ENCODE results near the gene GALP. TPM values are rescaled to one million over a fixed set of nuclear protein-coding genes. Genes with fewer than 3 reads are reported as not detected.
"Not testable (repeated sequence)": the region's sequence is repeated elsewhere in the genome, so short reads cannot be mapped to it uniquely, and the experiment has no call there.

The GALP gene
- total RNA-seq, 1 donor from 2014 or later = not detected

DNA sequence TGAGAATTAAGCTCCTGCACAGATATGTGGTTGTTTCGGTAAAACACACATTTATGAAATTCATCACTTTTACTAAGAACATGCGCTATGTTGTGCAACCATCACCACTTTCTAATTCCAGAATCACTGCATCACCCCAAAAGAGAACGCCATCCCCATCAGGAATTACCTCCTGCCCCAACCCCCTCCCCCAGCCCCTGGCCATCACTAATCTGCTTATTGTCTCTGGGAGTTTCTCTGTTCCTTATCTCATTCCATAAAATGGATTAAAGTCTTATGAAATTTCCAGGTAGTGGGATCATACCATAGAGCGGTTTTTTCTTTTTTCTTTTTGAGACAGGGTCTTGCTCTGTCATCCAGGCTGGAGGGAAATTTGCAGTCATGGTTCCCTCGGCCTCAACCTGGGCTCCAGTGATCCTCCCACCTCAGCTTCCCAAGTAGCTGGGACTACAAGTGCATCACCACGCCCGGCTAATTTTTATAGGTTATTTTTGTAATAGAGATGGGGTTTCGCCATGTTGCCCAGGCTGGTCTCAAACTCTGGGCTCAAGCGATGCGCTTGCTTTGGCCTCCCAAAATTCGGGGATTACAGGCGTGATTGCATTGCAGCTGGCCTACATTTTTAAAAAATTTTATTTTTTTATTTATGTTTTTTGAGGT is 18.3 kb downstream of the GALP start:
- TF ChIP-seq, protein P1, sequence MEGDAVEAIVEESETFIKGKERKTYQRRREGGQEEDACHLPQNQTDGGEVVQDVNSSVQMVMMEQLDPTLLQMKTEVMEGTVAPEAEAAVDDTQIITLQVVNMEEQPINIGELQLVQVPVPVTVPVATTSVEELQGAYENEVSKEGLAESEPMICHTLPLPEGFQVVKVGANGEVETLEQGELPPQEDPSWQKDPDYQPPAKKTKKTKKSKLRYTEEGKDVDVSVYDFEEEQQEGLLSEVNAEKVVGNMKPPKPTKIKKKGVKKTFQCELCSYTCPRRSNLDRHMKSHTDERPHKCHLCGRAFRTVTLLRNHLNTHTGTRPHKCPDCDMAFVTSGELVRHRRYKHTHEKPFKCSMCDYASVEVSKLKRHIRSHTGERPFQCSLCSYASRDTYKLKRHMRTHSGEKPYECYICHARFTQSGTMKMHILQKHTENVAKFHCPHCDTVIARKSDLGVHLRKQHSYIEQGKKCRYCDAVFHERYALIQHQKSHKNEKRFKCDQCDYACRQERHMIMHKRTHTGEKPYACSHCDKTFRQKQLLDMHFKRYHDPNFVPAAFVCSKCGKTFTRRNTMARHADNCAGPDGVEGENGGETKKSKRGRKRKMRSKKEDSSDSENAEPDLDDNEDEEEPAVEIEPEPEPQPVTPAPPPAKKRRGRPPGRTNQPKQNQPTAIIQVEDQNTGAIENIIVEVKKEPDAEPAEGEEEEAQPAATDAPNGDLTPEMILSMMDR (IDR thresholded peaks at IDR 0.05; ENCODE audit: insufficient read depth, low read length, severe bottlenecking) = no peak
- no peaks in the 10 kb centered on the region for H3K36me3 ChIP-seq (ENCODE audit: control insufficient read depth, insufficient read depth, low read length)
- H3K27me3 ChIP-seq (ENCODE audit: control insufficient read depth, insufficient read depth, low read length) = no peaks in the 10 kb centered on the region
- FAIRE-seq = no peak
- no peak for DNase-seq (ENCODE audit: low read depth)
- no peak overlapping the region for H3K4me3 ChIP-seq (ENCODE audit: low read depth, low read length)

DNA sequence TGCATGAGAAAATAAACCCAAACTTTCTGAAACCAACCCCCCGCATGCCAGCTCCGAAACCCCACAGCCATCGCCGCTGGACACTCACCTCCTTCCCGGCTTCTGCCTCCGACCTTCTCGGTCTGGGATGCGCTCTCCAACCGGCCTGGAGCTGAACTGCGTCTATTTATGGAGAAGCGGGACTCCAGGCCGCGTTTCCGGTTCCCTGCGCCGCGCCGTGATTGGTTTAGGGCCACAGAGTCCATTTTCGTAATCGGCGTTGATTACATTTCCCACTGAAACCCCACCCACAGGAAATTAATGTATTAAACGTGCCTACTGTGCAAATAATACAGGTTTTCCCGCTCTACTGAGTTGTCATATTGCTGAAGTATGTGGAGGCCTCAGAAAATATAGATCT is 21.8 kb downstream of the GALP start, which contains the start of gene ZSCAN5B:
TSS of gene ZSCAN5B (minus strand) at position 138 of the 400 bp plus-strand sequence. CDS start 4,731 bp downstream, outside the sequence.
- not testable (repeated sequence) for H3K36me3 ChIP-seq (ENCODE audit: control insufficient read depth, insufficient read depth, low read length); H3K27me3 ChIP-seq (ENCODE audit: control insufficient read depth, insufficient read depth, low read length); DNase-seq (ENCODE audit: low read depth); H3K4me3 ChIP-seq (ENCODE audit: low read depth, low read length); FAIRE-seq

DNA sequence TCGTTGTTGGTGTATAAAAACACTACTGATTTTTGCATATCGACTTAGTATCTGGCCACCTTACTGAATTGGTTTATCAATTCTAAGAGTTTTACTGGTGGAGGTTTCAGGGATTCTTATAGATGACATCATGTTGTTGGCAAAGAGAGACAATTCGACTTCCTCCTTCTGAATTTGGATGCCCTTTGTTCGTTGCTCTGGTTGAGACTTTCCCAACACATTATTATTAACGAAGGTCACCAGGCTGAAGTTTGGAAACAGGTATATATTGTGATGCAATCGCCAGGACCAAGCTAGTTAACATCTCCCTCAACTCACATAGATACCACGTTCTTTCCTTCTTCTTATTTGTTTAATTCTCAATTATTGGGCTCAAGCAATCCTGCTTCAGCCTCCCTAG is 23.9 kb downstream of the GALP start:
- DNase-seq (ENCODE audit: low read depth) (no peak), FAIRE-seq (no peak)
- H3K4me3 ChIP-seq (ENCODE audit: low read depth, low read length) = no peak overlapping the region
- no peaks in the 10 kb centered on the region for H3K36me3 ChIP-seq (ENCODE audit: control insufficient read depth, insufficient read depth, low read length)
- H3K27me3 ChIP-seq (ENCODE audit: control insufficient read depth, insufficient read depth, low read length) = no peaks in the 10 kb centered on the region
- TF ChIP-seq, protein P1 (IDR thresholded peaks at IDR 0.05; ENCODE audit: insufficient read depth, low read length, severe bottlenecking) = no peak

DNA sequence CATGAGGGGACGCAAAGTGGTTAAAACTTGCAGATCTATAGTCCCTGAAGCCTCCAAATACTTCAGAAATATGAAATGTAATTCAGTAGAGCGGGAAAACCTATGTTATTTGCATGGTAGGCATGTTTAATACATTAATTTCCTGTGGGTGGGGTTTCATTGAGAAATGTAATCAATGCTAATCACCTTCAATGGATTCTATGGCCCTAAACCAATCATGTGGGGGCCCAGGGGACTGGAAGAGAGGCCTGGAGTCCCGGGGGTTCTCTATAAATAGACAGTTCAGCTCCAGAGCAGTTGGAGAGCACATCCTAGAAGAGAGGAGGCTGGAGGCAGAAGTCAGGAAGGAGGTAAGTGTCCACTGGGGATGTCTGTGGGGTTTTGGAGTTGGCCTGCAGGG is 26.2 kb downstream of the GALP start, which contains the start of gene ZSCAN5C:
TSS of gene ZSCAN5C (plus strand) at position 301 of the 400 bp plus-strand sequence. CDS start 3,641 bp downstream, outside the sequence.
- H3K27me3 ChIP-seq (ENCODE audit: control insufficient read depth, insufficient read depth, low read length) = no peaks in the 10 kb centered on the region

DNA sequence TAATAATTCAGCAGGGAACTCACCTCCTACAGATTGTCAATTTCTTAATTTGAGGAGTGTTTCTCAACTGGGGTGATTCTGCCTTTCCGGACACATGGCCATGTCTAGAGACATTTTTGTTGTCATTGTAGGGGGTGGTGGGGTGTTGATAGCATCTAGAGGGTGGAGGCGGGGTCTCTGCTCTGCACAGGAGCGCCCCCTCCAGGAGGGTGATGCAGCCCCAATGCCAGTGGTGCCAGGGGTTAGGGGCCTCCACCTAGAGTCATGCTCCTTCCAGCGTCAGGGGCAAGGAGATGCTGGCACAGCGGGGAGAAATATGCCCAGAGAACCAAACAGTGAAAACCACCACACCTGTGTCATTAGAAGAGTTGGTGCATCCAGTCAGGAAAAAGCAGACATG is 31.8 kb downstream of the GALP start:
- not testable (repeated sequence) for H3K27me3 ChIP-seq (ENCODE audit: control insufficient read depth, insufficient read depth, low read length); DNase-seq (ENCODE audit: low read depth); H3K36me3 ChIP-seq (ENCODE audit: control insufficient read depth, insufficient read depth, low read length); H3K4me3 ChIP-seq (ENCODE audit: low read depth, low read length); FAIRE-seq

More for the DNA sequence above, 26.2 kb downstream of the GALP start, which contains the start of gene ZSCAN5C:
- DNase-seq (ENCODE audit: low read depth) = no peak
- no peaks in the 10 kb centered on the region for H3K36me3 ChIP-seq (ENCODE audit: control insufficient read depth, insufficient read depth, low read length)
- H3K4me3 ChIP-seq (ENCODE audit: low read depth, low read length) = no peak within 1 kb of the TSS
- TF ChIP-seq, protein P1 (IDR thresholded peaks at IDR 0.05; ENCODE audit: insufficient read depth, low read length, severe bottlenecking) = no peak
- no peak for FAIRE-seq

DNA sequence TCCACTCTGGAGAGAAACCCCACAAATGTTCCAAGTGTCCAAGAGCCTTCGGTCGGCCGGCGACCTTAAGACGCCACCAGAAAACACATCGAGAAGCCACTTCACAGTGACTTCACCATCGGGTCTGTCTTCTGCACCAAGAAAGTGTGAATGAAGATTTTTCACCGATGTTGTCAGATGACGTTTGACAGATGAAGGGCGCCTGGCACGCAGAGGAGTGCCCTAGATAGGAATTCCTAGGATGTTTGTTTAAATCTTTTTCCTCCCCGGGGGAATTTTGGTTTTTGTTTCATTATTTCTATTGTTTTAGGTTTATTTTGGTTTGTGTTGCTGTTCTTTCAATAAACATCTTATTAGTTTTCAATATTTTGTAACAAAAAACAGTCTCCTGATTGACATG is 33.3 kb downstream of the GALP start:
- no peaks in the 10 kb centered on the region for H3K27me3 ChIP-seq (ENCODE audit: control insufficient read depth, insufficient read depth, low read length)
- no peak for FAIRE-seq
- TF ChIP-seq, protein P1 (IDR thresholded peaks at IDR 0.05; ENCODE audit: insufficient read depth, low read length, severe bottlenecking) = no peak
- no peak for DNase-seq (ENCODE audit: low read depth)
- H3K4me3 ChIP-seq (ENCODE audit: low read depth, low read length) = no peak overlapping the region
- H3K36me3 ChIP-seq (ENCODE audit: control insufficient read depth, insufficient read depth, low read length) = no peaks in the 10 kb centered on the region

DNA sequence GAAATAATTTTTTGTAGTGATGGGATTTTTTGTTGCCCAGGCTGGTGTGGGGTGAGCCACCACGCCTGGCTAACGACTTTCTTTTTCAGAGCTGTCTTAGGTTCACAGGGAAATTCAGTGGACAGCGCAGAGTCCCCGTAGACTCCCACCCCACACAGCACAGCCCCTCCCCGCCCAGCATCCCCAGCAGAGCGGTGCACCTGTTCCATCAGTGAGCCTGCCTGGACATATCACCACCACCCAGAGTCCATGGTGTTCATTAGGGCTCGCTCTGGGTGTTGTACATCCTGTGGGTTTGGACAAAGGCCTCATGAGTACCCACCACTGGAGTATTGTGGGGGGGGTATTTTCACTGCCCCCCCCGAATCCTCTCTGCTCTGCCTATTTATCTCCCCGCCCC is 34.2 kb downstream of the GALP start:
- H3K36me3 ChIP-seq (ENCODE audit: control insufficient read depth, insufficient read depth, low read length); FAIRE-seq; H3K4me3 ChIP-seq (ENCODE audit: low read depth, low read length); DNase-seq (ENCODE audit: low read depth); H3K27me3 ChIP-seq (ENCODE audit: control insufficient read depth, insufficient read depth, low read length): not testable (repeated sequence)

Data from bronchial epithelial cell (primary cell).